Measurements from ENCODE around the gene SLC27A1. TPM values are rescaled to one million over a fixed set of nuclear protein-coding genes. Genes with fewer than 3 reads are reported as not detected.

SLC27A1 gene
- total and polyA plus RNA-seq, 9 of the 15 experiments (the other 6 are each of a cell fraction or from before 2014, with no cell fraction given) = 0.06 to 3.0 (median 1.1) TPM

- TF ChIP-seq DEAF1 (CRISPR knock-in tag; IDR thresholded peaks at IDR 0.05) (no peak), NR4A1 (CRISPR knock-in tag; IDR thresholded peaks at IDR 0.05) (0 out of 2 replicates have a peak, but pooled peaks have one; percentile 40), NR4A1 (tag; IDR thresholded peaks at IDR 0.05) (peak; percentile 75; the same call in 1 of the 2 replicates), SMARCE1 (IDR thresholded peaks at IDR 0.05) (no peak), ZNF511 (CRISPR knock-in tag; IDR thresholded peaks at IDR 0.05) (peak; percentile 87; the same call in 1 of the 2 replicates), ATF1 (CRISPR knock-in tag; IDR thresholded peaks at IDR 0.05) (no peak), ATF1 (tag; IDR thresholded peaks at IDR 0.05) (peak; percentile 80), CREB3 (tag; conservative IDR thresholded peaks at IDR 0.05; ENCODE audit: low read depth) (no peak), GATA2 (CRISPR knock-in tag; IDR thresholded peaks at IDR 0.05) (0 out of 2 replicates have a peak, but pooled peaks have one; percentile 11), TFAP4 (CRISPR knock-in tag; IDR thresholded peaks at IDR 0.05; ENCODE audit: borderline replicate concordance) (peak; percentile 74), ETV6 (IDR thresholded peaks at IDR 0.05; ENCODE audit: borderline replicate concordance in 1 of 2, low read depth in 2 of 2, low read length in 1 of 2) (no peak), ETV6 (CRISPR knock-in tag; IDR thresholded peaks at IDR 0.05; ENCODE audit: borderline replicate concordance) (peak; percentile 45), ESRRB (CRISPR knock-in tag; IDR thresholded peaks at IDR 0.05; ENCODE audit: borderline replicate concordance) (no peak), E2F6 (IDR thresholded peaks at IDR 0.05; ENCODE audit: borderline replicate concordance in 1 of 2, extremely low read depth in 1 of 2, insufficient read depth in 1 of 2, insufficient read length in 1 of 2, low read depth in 1 of 2, low read length in 1 of 2, poor library complexity in 1 of 2, severe bottlenecking in 1 of 2) (peak; percentile 85 to 86), POLR2A (conservative IDR thresholded peaks at IDR 0.05) (peak; percentile 88), TAF7 (tag; IDR thresholded peaks at IDR 0.05) (no peak), SREBF1 (IDR thresholded peaks at IDR 0.05; ENCODE audit: borderline replicate concordance, low read depth, low read length) (no peak), HMG20A (CRISPR knock-in tag; conservative IDR thresholded peaks at IDR 0.05) (no peak), NR1H2 (CRISPR knock-in tag; IDR thresholded peaks at IDR 0.05) (0 out of 2 replicates have a peak, but pooled peaks have one; percentile 83), ZNF12 (CRISPR knock-in tag; IDR thresholded peaks at IDR 0.05) (peak; percentile 79), E2F5 (CRISPR knock-in tag; IDR thresholded peaks at IDR 0.05) (peak; percentile 14; the same call in 1 of the 2 replicates)
Observed at GRCh38 chr19:17511724-17512573, 41.6 kb downstream of the SLC27A1 start (continued).
